ENCODE results near the gene PXYLP1. TPM values are rescaled to one million over a fixed set of nuclear protein-coding genes. Genes with fewer than 3 reads are reported as not detected.

Gene PXYLP1
- total and polyA plus RNA-seq, 9 of the 15 experiments (the other 6 are each of a cell fraction or from before 2014, with no cell fraction given), result 0.80 to 2.9 (median 1.3) TPM

- no peak for TF ChIP-seq CHAMP1 (IDR thresholded peaks at IDR 0.05)
- TF ChIP-seq ZBTB43 (CRISPR knock-in tag; IDR thresholded peaks at IDR 0.05), result no peak
- TF ChIP-seq ZNF277 (CRISPR knock-in tag; IDR thresholded peaks at IDR 0.05; ENCODE audit: borderline replicate concordance), result no peak
- no peak for TF ChIP-seq SAFB2 (IDR thresholded peaks at IDR 0.05; ENCODE audit: borderline replicate concordance, low read depth, low read length, severe bottlenecking)
- TF ChIP-seq CGGBP1 (CRISPR knock-in tag; IDR thresholded peaks at IDR 0.05), result peak; percentile 83
- TF ChIP-seq MEIS2 (IDR thresholded peaks at IDR 0.05; ENCODE audit: partially characterized antibody), result no peak
- no peak for TF ChIP-seq KDM5B (IDR thresholded peaks at IDR 0.05; ENCODE audit: insufficient replicate concordance, low read depth, low read length)
- TF ChIP-seq FOXM1 (IDR thresholded peaks at IDR 0.05; ENCODE audit: low read depth), result no peak
- TF ChIP-seq FOXM1 (CRISPR knock-in tag; IDR thresholded peaks at IDR 0.05; ENCODE audit: low read depth), result no peak
- peak; percentile 99 for TF ChIP-seq ZBTB26 (CRISPR knock-in tag; IDR thresholded peaks at IDR 0.05)
- TF ChIP-seq ZNF518B (CRISPR knock-in tag; IDR thresholded peaks at IDR 0.05), result peak; percentile 90
- TF ChIP-seq SAP30 (IDR thresholded peaks at IDR 0.05; ENCODE audit: borderline replicate concordance, insufficient read depth, low read depth, low read length, poor library complexity, severe bottlenecking), result no peak
- no peak; the same call in 1 of the 2 replicates for TF ChIP-seq ELF1 (tag; IDR thresholded peaks at IDR 0.05)
- no peak for TF ChIP-seq NR1H2 (CRISPR knock-in tag; IDR thresholded peaks at IDR 0.05)
Observed at GRCh38 chr3:141312354-141313092, 80.9 kb downstream of the PXYLP1 start (continued).

Data from K562 (cell line).